ENCODE measurements around the gene MARCHF3. TPM values are rescaled to one million over a fixed set of nuclear protein-coding genes. Genes with fewer than 3 reads are reported as not detected.
A peak's percentile ranks its signal among the peaks of the same experiment; 100 is the strongest.

MARCHF3 gene
- total RNA-seq, 2 experiments from 2014 or later, result 2.0 to 2.4 TPM

GRCh38 chr5:126976520-126977172, 53.7 kb downstream of the MARCHF3 start:
- Mint-ChIP-seq H3K27me3 (ENCODE audit: low read depth) (no peaks in the 10 kb centered on the region), H3K36me3 (ENCODE audit: low read depth) (peaks cover 3% of the 10 kb centered on the region), H3K4me3 (no peak overlapping the region), H3K27ac (peak overlapping the region; percentile 22), H3K4me1 (ENCODE audit: low read depth) (peaks cover 32% of the 10 kb centered on the region), H3K9me3 (ENCODE audit: insufficient read depth) (no peaks in the 10 kb centered on the region)
- CTCF ChIA-PET, result no interaction called here
- DNase-seq, result no peak
- ATAC-seq, result no peak
- POLR2A ChIA-PET, result no interaction called here

GRCh38 chr5:126975796-126976195, 54.6 kb downstream of the MARCHF3 start:
- ATAC-seq (no peak), DNase-seq (no peak)
- H3K27me3 Mint-ChIP-seq (ENCODE audit: low read depth), result no peaks in the 10 kb centered on the region
- ChIA-PET CTCF (no interaction called here), POLR2A (no interaction called here)
- no peak overlapping the region for H3K4me3 Mint-ChIP-seq
- no peak overlapping the region for H3K27ac Mint-ChIP-seq
- H3K4me1 Mint-ChIP-seq (ENCODE audit: low read depth), result peaks cover 39% of the 10 kb centered on the region
- peaks cover 4% of the 10 kb centered on the region for H3K36me3 Mint-ChIP-seq (ENCODE audit: low read depth)
- H3K9me3 Mint-ChIP-seq (ENCODE audit: insufficient read depth), result no peaks in the 10 kb centered on the region

DNA sequence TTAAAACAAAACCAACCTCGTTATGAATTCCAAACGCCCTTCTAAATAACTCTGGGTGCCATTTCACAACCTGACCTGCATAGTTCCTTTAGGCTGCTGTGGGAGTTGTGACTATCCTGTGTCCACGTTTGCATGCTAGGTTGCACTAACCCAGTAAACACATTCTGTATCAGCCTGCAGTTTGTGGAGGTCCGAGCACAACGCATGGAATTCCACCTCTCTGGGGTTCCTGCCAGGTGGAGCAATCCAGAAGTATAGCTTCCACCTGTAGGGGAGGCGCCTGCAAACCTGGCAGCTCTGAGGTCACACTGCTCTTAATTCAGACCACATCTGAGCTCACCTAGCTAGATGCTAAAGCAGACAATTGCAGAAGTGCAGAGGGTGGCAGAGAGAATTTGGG, 57.2 kb downstream of the MARCHF3 start:
- Mint-ChIP-seq H3K9me3 (ENCODE audit: insufficient read depth) (no peaks in the 10 kb centered on the region), H3K4me3 (peak overlapping the region; percentile 20), H3K36me3 (ENCODE audit: low read depth) (peaks cover 5% of the 10 kb centered on the region), H3K27ac (peak overlapping the region; percentile 95), H3K27me3 (ENCODE audit: low read depth) (no peaks in the 10 kb centered on the region), H3K4me1 (ENCODE audit: low read depth) (peaks cover 50% of the 10 kb centered on the region)
- DNase-seq, result peak; percentile 22
- CTCF ChIA-PET, result interaction anchor here (1.0 kb wide), 1 partner anchor 9 kb away, joined by 3 read pairs; no protein-coding TSS in a partner anchor
- ATAC-seq, result peak; percentile 17
- POLR2A ChIA-PET, result interaction anchor here (0.6 kb wide), 1 partner anchor 443 kb away, joined by 3 read pairs; no protein-coding TSS in a partner anchor

GRCh38 chr5:126972062-126972895, 58.1 kb downstream of the MARCHF3 start:
- ATAC-seq, result peak; percentile 85
- Mint-ChIP-seq H3K4me3 (peak overlapping the region; percentile 64), H3K36me3 (ENCODE audit: low read depth) (peaks cover 5% of the 10 kb centered on the region), H3K27me3 (ENCODE audit: low read depth) (no peaks in the 10 kb centered on the region), H3K27ac (peak overlapping the region; percentile 95), H3K9me3 (ENCODE audit: insufficient read depth) (no peaks in the 10 kb centered on the region), H3K4me1 (ENCODE audit: low read depth) (peaks cover 50% of the 10 kb centered on the region)
- POLR2A ChIA-PET, result interaction anchor here (1.0 kb wide), 1 partner anchor 119 kb away, joined by 5 read pairs; no protein-coding TSS in a partner anchor
- CTCF ChIA-PET, result interaction anchor here (0.8 to 1.2 kb wide), 3 partner anchors 11 to 119 kb away, joined by 3 to 4 read pairs (median 4); no protein-coding TSS in a partner anchor
- peak; percentile 58 for DNase-seq

DNA sequence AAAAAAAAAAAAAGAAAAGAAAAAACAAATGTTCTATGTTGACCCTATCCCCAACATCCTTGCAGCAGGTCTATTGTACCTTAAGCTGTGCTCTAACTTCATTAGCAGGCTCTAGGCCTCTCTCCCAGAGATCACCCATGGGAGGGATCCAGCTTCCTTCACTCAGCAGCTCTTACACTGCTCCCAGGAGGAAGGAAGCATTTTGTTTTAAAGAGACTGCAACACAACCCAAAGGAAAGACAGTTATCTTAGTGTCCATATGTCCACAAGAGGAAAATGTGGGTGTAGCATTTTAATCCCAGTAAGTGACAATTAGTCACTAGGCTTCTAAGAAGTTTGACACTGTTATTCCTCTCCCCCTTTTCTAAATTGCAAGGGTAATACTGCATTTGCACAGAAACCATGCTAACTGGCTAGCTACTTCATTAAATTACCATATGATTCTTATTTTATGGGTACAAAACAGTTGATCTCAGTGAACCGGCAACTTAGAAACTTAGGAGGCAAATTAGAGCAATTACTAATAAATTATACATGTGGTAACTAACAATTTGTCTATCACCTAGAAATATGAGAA, 58.8 kb downstream of the MARCHF3 start:
- no peak for ATAC-seq
- no peak for DNase-seq
- peaks cover 5% of the 10 kb centered on the region for H3K36me3 Mint-ChIP-seq (ENCODE audit: low read depth)
- H3K27ac Mint-ChIP-seq, result peak overlapping the region; percentile 24
- POLR2A ChIA-PET, result interaction anchor here (1.0 kb wide), 1 partner anchor 118 kb away, joined by 5 read pairs; no protein-coding TSS in a partner anchor
- CTCF ChIA-PET, result interaction anchor here (0.8 to 1.2 kb wide), 3 partner anchors 12 to 118 kb away, joined by 3 to 4 read pairs (median 4); no protein-coding TSS in a partner anchor
- H3K27me3 Mint-ChIP-seq (ENCODE audit: low read depth), result no peaks in the 10 kb centered on the region
- H3K4me1 Mint-ChIP-seq (ENCODE audit: low read depth), result peaks cover 47% of the 10 kb centered on the region
- no peak overlapping the region for H3K4me3 Mint-ChIP-seq
- no peaks in the 10 kb centered on the region for H3K9me3 Mint-ChIP-seq (ENCODE audit: insufficient read depth)

DNA sequence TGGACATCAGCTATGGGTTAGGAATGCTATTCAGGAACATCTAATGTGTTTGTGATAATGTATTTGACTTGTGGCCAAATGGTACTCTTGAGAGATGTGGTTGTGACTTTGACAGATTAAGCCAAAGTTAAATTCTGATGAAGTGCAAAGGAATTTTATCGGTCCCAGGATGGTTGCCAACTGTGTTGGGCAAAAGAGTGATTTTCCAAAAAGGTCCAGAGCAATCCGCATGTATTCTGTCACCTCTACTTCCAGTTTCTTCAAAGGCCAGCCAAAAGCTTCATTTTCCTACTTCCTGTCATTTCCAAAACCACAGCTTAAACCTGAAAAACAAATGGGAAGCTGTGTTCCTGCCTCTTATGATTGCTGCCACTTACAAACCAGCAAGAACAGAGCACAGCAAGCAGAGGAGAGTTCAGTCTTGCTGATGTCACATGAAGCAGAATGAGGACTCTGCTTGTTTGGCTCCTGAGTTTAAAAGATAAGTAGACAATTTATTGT, 59.8 kb downstream of the MARCHF3 start:
- Mint-ChIP-seq H3K27ac (no peak overlapping the region), H3K9me3 (ENCODE audit: insufficient read depth) (no peaks in the 10 kb centered on the region), H3K4me3 (no peak overlapping the region), H3K36me3 (ENCODE audit: low read depth) (peaks cover 5% of the 10 kb centered on the region), H3K27me3 (ENCODE audit: low read depth) (no peaks in the 10 kb centered on the region), H3K4me1 (ENCODE audit: low read depth) (peaks cover 39% of the 10 kb centered on the region)
- POLR2A ChIA-PET, result no interaction called here
- ATAC-seq (no peak), DNase-seq (no peak)
- CTCF ChIA-PET, result interaction anchor here (2.0 kb wide), 1 partner anchor 60 kb away, joined by 8 read pairs; the partner anchor contains the start of gene MARCHF3

DNA sequence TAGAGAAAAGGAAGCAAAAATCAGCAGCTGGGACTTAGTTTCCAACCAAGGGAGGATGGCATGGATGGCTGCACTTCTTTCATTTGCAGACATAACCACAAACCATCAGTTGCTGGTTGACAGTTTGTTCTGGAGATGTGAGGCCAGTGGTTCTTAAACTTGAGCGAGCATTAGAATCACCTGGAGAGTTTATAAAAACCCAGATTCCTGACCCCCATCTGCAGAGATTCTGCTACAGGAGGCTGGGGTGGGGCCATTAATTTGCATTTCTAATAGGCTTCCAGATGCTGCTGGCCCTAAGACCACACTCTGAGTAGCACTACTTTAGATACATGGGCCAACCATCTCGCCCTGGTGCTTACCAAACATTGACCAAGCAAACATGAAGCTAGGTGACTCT, 60.8 kb downstream of the MARCHF3 start:
- ChIA-PET POLR2A (no interaction called here), CTCF (interaction anchor here (0.9 to 2.0 kb wide), 3 partner anchors 61 to 470 kb away, joined by 3 to 8 read pairs (median 3); partner anchors contain the start of gene MARCHF3)
- ATAC-seq (no peak), DNase-seq (no peak)
- H3K9me3 Mint-ChIP-seq (ENCODE audit: insufficient read depth), result no peaks in the 10 kb centered on the region
- H3K4me3 Mint-ChIP-seq, result no peak overlapping the region
- H3K36me3 Mint-ChIP-seq (ENCODE audit: low read depth), result peaks cover 2% of the 10 kb centered on the region
- H3K27me3 Mint-ChIP-seq (ENCODE audit: low read depth), result no peaks in the 10 kb centered on the region
- no peak overlapping the region for H3K27ac Mint-ChIP-seq
- peaks cover 39% of the 10 kb centered on the region for H3K4me1 Mint-ChIP-seq (ENCODE audit: low read depth)

GRCh38 chr5:126967808-126968466, 62.4 kb downstream of the MARCHF3 start:
- Mint-ChIP-seq H3K36me3 (ENCODE audit: low read depth) (peaks cover 2% of the 10 kb centered on the region), H3K4me3 (no peak overlapping the region), H3K27ac (no peak overlapping the region), H3K27me3 (ENCODE audit: low read depth) (no peaks in the 10 kb centered on the region), H3K9me3 (ENCODE audit: insufficient read depth) (no peaks in the 10 kb centered on the region), H3K4me1 (ENCODE audit: low read depth) (peaks cover 30% of the 10 kb centered on the region)
- DNase-seq (no peak), ATAC-seq (no peak)
- CTCF ChIA-PET, result interaction anchor here (1.4 kb wide), 1 partner anchor 468 kb away, joined by 3 read pairs; no protein-coding TSS in a partner anchor
- POLR2A ChIA-PET, result no interaction called here

- CTCF ChIA-PET, result interaction anchor here (1.8 kb wide), 1 partner anchor 62 kb away, joined by 4 read pairs; no protein-coding TSS in a partner anchor
- POLR2A ChIA-PET, result interaction anchor here (0.6 kb wide), 1 partner anchor 27 kb away, joined by 3 read pairs; no protein-coding TSS in a partner anchor
- Mint-ChIP-seq H3K4me3 (no peak overlapping the region), H3K9me3 (ENCODE audit: insufficient read depth) (no peaks in the 10 kb centered on the region), H3K36me3 (ENCODE audit: low read depth) (no peaks in the 10 kb centered on the region), H3K4me1 (ENCODE audit: low read depth) (peaks cover 9% of the 10 kb centered on the region), H3K27ac (no peak overlapping the region), H3K27me3 (ENCODE audit: low read depth) (no peaks in the 10 kb centered on the region)
- DNase-seq, result no peak
- ATAC-seq, result no peak
Observed at GRCh38 chr5:126965487-126965886, 64.9 kb downstream of the MARCHF3 start.

DNA sequence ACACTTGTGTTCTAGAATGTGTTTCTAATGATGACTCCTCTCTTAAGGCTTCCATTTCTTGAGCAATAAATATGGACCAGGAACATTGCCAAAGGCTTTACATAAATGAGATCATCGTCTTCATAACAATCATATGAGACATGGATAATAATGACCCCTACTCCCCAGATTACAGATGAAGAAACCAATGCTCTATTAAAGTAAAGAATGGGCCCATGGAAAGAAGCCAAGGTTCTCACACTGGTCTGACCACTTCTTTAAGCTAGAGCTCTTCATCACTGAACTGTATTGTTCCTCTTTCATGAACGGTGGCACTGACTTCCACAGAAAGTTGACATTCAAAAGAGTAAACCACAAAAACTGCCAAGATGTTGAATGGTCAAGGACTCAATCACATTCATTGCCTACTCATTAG, 65.3 kb downstream of the MARCHF3 start:
- ATAC-seq, result no peak
- Mint-ChIP-seq H3K9me3 (ENCODE audit: insufficient read depth) (no peaks in the 10 kb centered on the region), H3K36me3 (ENCODE audit: low read depth) (no peaks in the 10 kb centered on the region), H3K4me1 (ENCODE audit: low read depth) (peaks cover 7% of the 10 kb centered on the region), H3K4me3 (no peak overlapping the region), H3K27ac (no peak overlapping the region), H3K27me3 (ENCODE audit: low read depth) (no peaks in the 10 kb centered on the region)
- ChIA-PET CTCF (no interaction called here), POLR2A (interaction anchor here (0.6 kb wide), 1 partner anchor 26 kb away, joined by 3 read pairs; no protein-coding TSS in a partner anchor)
- DNase-seq, result no peak

GRCh38 chr5:126963822-126964375, 66.5 kb downstream of the MARCHF3 start:
- ChIA-PET POLR2A (no interaction called here), CTCF (interaction anchor here (1.3 kb wide), 1 partner anchor 91 kb away, joined by 3 read pairs; no protein-coding TSS in a partner anchor)
- no peak overlapping the region for H3K27ac Mint-ChIP-seq
- H3K4me3 Mint-ChIP-seq, result no peak overlapping the region
- ATAC-seq (no peak), DNase-seq (no peak)
- no peaks in the 10 kb centered on the region for H3K4me1 Mint-ChIP-seq (ENCODE audit: low read depth)
- H3K9me3 Mint-ChIP-seq (ENCODE audit: insufficient read depth), result no peaks in the 10 kb centered on the region
- no peaks in the 10 kb centered on the region for H3K27me3 Mint-ChIP-seq (ENCODE audit: low read depth)
- no peaks in the 10 kb centered on the region for H3K36me3 Mint-ChIP-seq (ENCODE audit: low read depth)

All from activated CD8-positive, alpha-beta T cell treated with anti-CD3 and anti-CD28 coated beads, Interleukin-2, amount 10 ng/mL, durations not matched to agents 7 days and 5 days (primary cell).